HG02943 (cell line): ENCODE measurements around the gene SLC38A6.

ENCODE experiments used
- ATAC-seq: cut with Tn5 transposase; IDR thresholded peaks from one replicate; pipeline ENCODE4 v1.9.1; 2021; ENCODE audit warnings: mild to moderate bottlenecking, low read depth, moderate library complexity; ENCODE audit not compliant: unreplicated experiment

The SLC38A6 gene

GRCh38 chr14:61101803-61102548 is 120.9 kb downstream of the SLC38A6 start:
- no peak for ATAC-seq
